ENCODE measurements around the gene ZSCAN31. TPM values are rescaled to one million over a fixed set of nuclear protein-coding genes. Genes with fewer than 3 reads are reported as not detected.

ZSCAN31 gene
- polyA plus RNA-seq, 1 of the 3 experiments (the other 2 are of a cell fraction): 1.9 TPM

GRCh38 chr6:28383235-28384142, 47.5 kb upstream of the ZSCAN31 start (continued):
- TF ChIP-seq YY1 (IDR thresholded peaks at IDR 0.05; ENCODE audit: low read depth): no peak

- no peaks in the 10 kb centered on the region; a peak in 2 of 4 replicates for H3K4me1 ChIP-seq (ENCODE audit: control insufficient read depth in 1 of 2, insufficient read depth in 2 of 2, low read depth in 1 of 2, low read length in 1 of 2)
- ChIA-PET POLR2A (no interaction called here), CTCF (no interaction called here)
- TF ChIP-seq MXI1 (IDR thresholded peaks at IDR 0.05; ENCODE audit: low read depth, low read length) (no peak), NRF1 (IDR thresholded peaks at IDR 0.05; ENCODE audit: low read depth, low read length) (no peak), MEF2A (IDR thresholded peaks at IDR 0.05; ENCODE audit: borderline replicate concordance, low read depth) (no peak), REST (IDR thresholded peaks at IDR 0.05; ENCODE audit: low read depth, low read length) (no peak), RFX5 (IDR thresholded peaks at IDR 0.05; ENCODE audit: low read length) (no peak), EZH2phosphoT487 (IDR thresholded peaks at IDR 0.05; ENCODE audit: borderline replicate concordance, low read depth) (no peak), FOSL2 (IDR thresholded peaks at IDR 0.05; ENCODE audit: borderline replicate concordance, low read depth) (no peak), RAD21 (IDR thresholded peaks at IDR 0.05; ENCODE audit: low read length) (no peak), CTCF (IDR thresholded peaks at IDR 0.05) (no peak), TAF1 (IDR thresholded peaks at IDR 0.05; ENCODE audit: borderline replicate concordance, low read depth, low read length) (no peak), SMC3 (IDR thresholded peaks at IDR 0.05; ENCODE audit: low read depth, low read length) (no peak)
- TF ChIP-seq, protein P1, sequence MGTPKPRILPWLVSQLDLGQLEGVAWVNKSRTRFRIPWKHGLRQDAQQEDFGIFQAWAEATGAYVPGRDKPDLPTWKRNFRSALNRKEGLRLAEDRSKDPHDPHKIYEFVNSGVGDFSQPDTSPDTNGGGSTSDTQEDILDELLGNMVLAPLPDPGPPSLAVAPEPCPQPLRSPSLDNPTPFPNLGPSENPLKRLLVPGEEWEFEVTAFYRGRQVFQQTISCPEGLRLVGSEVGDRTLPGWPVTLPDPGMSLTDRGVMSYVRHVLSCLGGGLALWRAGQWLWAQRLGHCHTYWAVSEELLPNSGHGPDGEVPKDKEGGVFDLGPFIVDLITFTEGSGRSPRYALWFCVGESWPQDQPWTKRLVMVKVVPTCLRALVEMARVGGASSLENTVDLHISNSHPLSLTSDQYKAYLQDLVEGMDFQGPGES (IDR thresholded peaks at IDR 0.05; ENCODE audit: low read depth, low read length): no peak
- H3K9me2 ChIP-seq: no peaks in the 10 kb centered on the region
- no peaks in the 10 kb centered on the region for H3K27me3 ChIP-seq (ENCODE audit: insufficient read depth)
- no peak overlapping the region for H3K27ac ChIP-seq (ENCODE audit: low read depth in 2 of 2, low read length in 1 of 2)
- WGBS (ENCODE audit: low lambda C conversion rate): 97% methylated on average over 2 of the region's 2 CpGs
- H3K9ac ChIP-seq: no peak overlapping the region
- H4K20me1 ChIP-seq (ENCODE audit: insufficient read depth): no peaks in the 10 kb centered on the region
- no peak overlapping the region; a peak in 1 of 4 replicates for H3K4me3 ChIP-seq (ENCODE audit: low read depth in 2 of 2, low read length in 1 of 2)
- no peak for DNase-seq
- H3K79me2 ChIP-seq (ENCODE audit: insufficient read depth): peaks cover 16% of the 10 kb centered on the region
- no peak overlapping the region for H2AFZ ChIP-seq (ENCODE audit: low read depth)
- H3F3A ChIP-seq (replicated peaks; ENCODE audit: insufficient read depth): peaks cover 17% of the 10 kb centered on the region
- peaks cover 66 to 72% of the 10 kb centered on the region in 2 experiments for H3K36me3 ChIP-seq (replicated peaks in 1 of 2; ENCODE audit: control insufficient read depth in 1 of 2, insufficient read depth in 2 of 2, low read length in 1 of 2)
- H3K9me3 ChIP-seq: 0 out of 2 replicates have a peak, but pooled peaks cover 7% of the 10 kb centered on the region
- H3K4me2 ChIP-seq: no peak overlapping the region
Measured at GRCh38 chr6:28380381-28380780, 44.4 kb upstream of the ZSCAN31 start.
